GM12878 (cell line): ENCODE results near the gene ASGR2. TPM values are rescaled to one million over a fixed set of nuclear protein-coding genes. Genes with fewer than 3 reads are reported as not detected.

Experiments
- ATAC-seq: fragments of 200-7000 bp; cut with Tn5 transposase; 3 replicates; pipeline ENCODE4 v1.9.1; 2020; ENCODE audit warnings: mild to moderate bottlenecking, moderate library complexity
- BruUV-seq: library from RNA; stranded (reverse); fragments of 400-500 nt; replicated peaks from 2 replicates; lab custom pipeline; 2021; lab: Mats Ljungman, UMichigan
- CTCF ChIA-PET: fragments of 300-600 bp; sonication (Branson Sonifier 250); formaldehyde crosslinking; extraction: SDS; loops from one replicate; lab custom pipeline; 2021; ENCODE audit warnings: inconsistent platforms; lab: Yijun Ruan, JAX
- POLR2A ChIA-PET: fragments of 350-600 bp; formaldehyde crosslinking; extraction: SDS; loops from one replicate; lab custom pipeline; 2021; ENCODE audit warnings: inconsistent platforms; lab: Charles Lee
- RAD21 ChIA-PET: fragments of 300-600 bp; sonication (Branson Sonifier 250); formaldehyde crosslinking; loops from one replicate; lab custom pipeline; 2023; ENCODE audit warnings: antibody characterized with exemption; ENCODE audit not compliant: unreplicated experiment; lab: Charles Lee
- SMC1A ChIA-PET: fragments of 300-600 bp; sonication (Branson Sonifier 250); formaldehyde crosslinking; loops from one replicate; lab custom pipeline; 2023; ENCODE audit not compliant: unreplicated experiment, uncharacterized antibody; lab: Charles Lee
- DNase-seq: peaks from one replicate; pipeline ENCODE4 v3.0.0-alpha.2; 2011; ENCODE audit warnings: low read depth, low spot score
- FAIRE-seq: peaks from 3 replicates; lab custom pipeline; 2011; peaks lifted over from hg19 to GRCh38; lab: Jason Lieb, UNC
- H2AFZ ChIP-seq: 2 replicates; pipeline ENCODE4 v1.6.0; 2011; ENCODE audit warnings: low read depth, low read length, control low read depth; ENCODE audit not compliant: control insufficient read depth
- H3K27ac ChIP-seq: 2 replicates; pipeline ENCODE4 v1.5.1; 2011; ENCODE audit warnings: control low read depth; ENCODE audit not compliant: control insufficient read depth, insufficient read depth
- H3K27me3 ChIP-seq, 2 experiments: replicated peaks in 1 of 2; 2 replicates each; pipeline versions ENCODE4 v1.6.0 to v1.6.1; 2011; ENCODE audit warnings: low read length in 1 of 2; ENCODE audit not compliant: control insufficient read depth in 2 of 2, insufficient read depth in 2 of 2
- H3K36me3 ChIP-seq, 2 experiments: 2 replicates each; pipeline ENCODE4 v1.5.1; 2011; ENCODE audit warnings: low read length in 1 of 2; ENCODE audit not compliant: control insufficient read depth in 2 of 2, insufficient read depth in 2 of 2
- H3K4me1 ChIP-seq: 2 replicates; pipeline ENCODE4 v1.6.1; 2011; ENCODE audit warnings: mild to moderate bottlenecking, low read length, moderate library complexity, mixed read lengths; ENCODE audit not compliant: control insufficient read depth, insufficient read depth
- H3K4me2 ChIP-seq: 2 replicates; pipeline ENCODE4 v1.6.0; 2011; ENCODE audit warnings: control low read depth; ENCODE audit not compliant: control insufficient read depth, insufficient read depth
- H3K4me3 ChIP-seq: fragments of 200-600 bp; sonication (generic); 2 replicates; pipeline ENCODE4 v1.5.1; 2016
- H3K79me2 ChIP-seq: 2 replicates; pipeline ENCODE4 v1.6.0; 2011; ENCODE audit warnings: low read length; ENCODE audit not compliant: control insufficient read depth, insufficient read depth
- H3K9ac ChIP-seq: 2 replicates; pipeline ENCODE4 v1.8.0; 2011; ENCODE audit warnings: low read length, control low read depth, mixed read lengths; ENCODE audit not compliant: control insufficient read depth, insufficient read depth
- H3K9me3 ChIP-seq: replicated peaks from 3 replicates; pipeline ENCODE4 v1.5.1; 2011; ENCODE audit warnings: mild to moderate bottlenecking, low read length; ENCODE audit not compliant: control insufficient read depth, insufficient read depth
- H4K20me1 ChIP-seq: 2 replicates; pipeline ENCODE4 v1.6.0; 2011; ENCODE audit not compliant: control insufficient read depth, insufficient read depth
- BRCA1 ChIP-seq: IDR thresholded peaks from 2 replicates; pipeline ENCODE4 v1.6.1; 2011; ENCODE audit warnings: low read depth, low read length, improper control_type of control experiment
- CBX5 ChIP-seq: sonication (generic); IDR thresholded peaks from 2 replicates; pipeline ENCODE4 v1.6.1; 2016; ENCODE audit warnings: low read depth, moderate library complexity, mild to moderate bottlenecking, inconsistent platforms
- CREM ChIP-seq: IDR thresholded peaks from 2 replicates; pipeline ENCODE4 v1.6.1; 2014; ENCODE audit warnings: antibody characterized with exemption, low read depth
- IKZF1 ChIP-seq: fragments of 450-650 bp; conservative IDR thresholded peaks from 2 replicates; pipeline ENCODE4 v1.6.1; 2017; ENCODE audit warnings: antibody characterized with exemption, mild to moderate bottlenecking
- LARP7 ChIP-seq: fragments of 450-650 bp; IDR thresholded peaks from 2 replicates; pipeline ENCODE4 v1.6.1; 2017; ENCODE audit warnings: mild to moderate bottlenecking
- MTA2 ChIP-seq: fragments of 450-650 bp; IDR thresholded peaks from 2 replicates; pipeline ENCODE4 v1.6.1; 2016; ENCODE audit warnings: low read depth, mild to moderate bottlenecking, moderate library complexity
- SMAD5 ChIP-seq: IDR thresholded peaks from 2 replicates; pipeline ENCODE4 v1.6.1; 2016; ENCODE audit warnings: antibody characterized with exemption, low read depth
- SP1 ChIP-seq: IDR thresholded peaks from one replicate; pipeline ENCODE4 v1.6.1; 2011; ENCODE audit warnings: low read depth, low read length
- WRNIP1 ChIP-seq: IDR thresholded peaks from 2 replicates; pipeline ENCODE4 v1.6.1; 2011; ENCODE audit warnings: low read depth, low read length, improper control_type of control experiment, borderline replicate concordance
- WGBS: methylation state at CpG from one replicate; pipeline ENCODE4 v1.1.6; 2016; ENCODE audit warnings: low lambda C conversion rate; ENCODE audit not compliant: insufficient replicate concordance, insufficient coverage; ENCODE audit errors: missing lambda C conversion rate; 5-methylcytosine and 5-hydroxymethylcytosine counted together
- in situ Hi-C: fragments of 300-500 bp; cut with MboI; formaldehyde crosslinking; loops from 9 replicates; pipeline ENCODE4 v1.14.3; 2018; ENCODE audit warnings: mixed read lengths
- intact Hi-C: fragments of 100-400 bp; cut with micrococcal nuclease; formaldehyde crosslinking; loops from one replicate; pipeline ENCODE4 v1.14.2; 2022; ENCODE audit not compliant: unreplicated experiment
- polyA plus RNA-seq, 11 experiments: library from polyadenylated mRNA; depleted of rRNA in 4 of 11; unstranded in 6 of 11; stranded (reverse) in 5 of 11; fragments of >200 nt; fragmentation: Nextera tagmentation in 4 of 11; fragmentation: Illumina TruSeq in 1 of 11; extraction: Ambion mirVana in 4 of 11; extraction: Trizol in 1 of 11; gene quantifications; 1 replicate in 1 of 11; 2 replicates in 10 of 11; pipeline versions ENCODE4 v1.2.1 to v1.2.3, GENCODE V29; 2011 to 2016; ENCODE audit warnings: inconsistent platforms in 2 of 11, missing spikeins in 2 of 11, low read depth in 1 of 11
- total RNA-seq, 4 experiments: library from RNA; depleted of rRNA in 3 of 4; stranded (reverse); fragments of >200 nt in 3 of 4; fragmentation: Illumina TruSeq in 1 of 4; extraction: Trizol in 1 of 4; gene quantifications; 2 replicates each; pipeline versions ENCODE4 v1.2.1 to v1.2.3, GENCODE V29; 2013 to 2021
- TF ChIP-seq, protein P1 (sequence below): fragments of 450-650 bp; IDR thresholded peaks from 2 replicates; pipeline ENCODE4 v1.6.1; 2016; ENCODE audit warnings: mild to moderate bottlenecking
- TF ChIP-seq, protein P2 (sequence below): IDR thresholded peaks from 2 replicates; pipeline ENCODE4 v1.6.1; 2012; ENCODE audit warnings: low read depth, low read length, improper control_type of control experiment

The ASGR2 gene
- total and polyA plus RNA-seq, 10 of the 15 experiments (the other 5 are each of a cell fraction or from before 2014, with no cell fraction given) = not detected

DNA sequence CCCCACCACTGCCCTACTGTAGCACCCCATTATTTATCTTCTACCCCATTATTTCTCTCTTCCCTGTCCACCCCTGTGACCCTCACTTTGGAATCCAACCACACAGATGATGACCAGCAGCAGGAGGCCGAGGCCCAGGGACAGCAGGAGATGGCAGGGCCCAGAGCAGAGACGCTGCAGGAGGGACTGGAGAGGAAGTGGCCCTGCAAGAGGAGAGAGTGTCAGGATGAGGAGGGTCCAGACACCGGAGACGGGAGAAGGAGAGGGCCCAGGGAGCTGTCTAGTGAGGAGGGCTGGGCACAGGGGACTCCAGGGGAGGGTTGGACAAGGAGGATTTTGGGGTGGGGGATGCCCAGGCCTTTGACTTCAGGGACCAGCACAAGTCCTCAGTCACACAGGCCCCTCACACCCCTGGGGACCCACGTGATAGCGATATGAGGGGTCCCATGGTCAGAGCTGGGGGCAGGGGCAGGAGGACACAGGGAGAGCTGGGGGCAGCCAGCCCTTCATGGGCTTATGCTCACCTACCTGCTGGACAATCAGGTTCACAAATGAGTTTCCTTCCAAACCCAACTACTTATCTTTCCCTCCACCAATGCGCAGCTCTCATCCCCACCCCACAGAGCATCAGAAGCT, 36.6 kb downstream of the ASGR2 start:
- no peaks in the 10 kb centered on the region for H3K27me3 ChIP-seq
- no TSS peak for BruUV-seq
- WGBS = 17% methylated on average over 5 of the region's 7 CpGs
- FAIRE-seq = no peak
- H4K20me1 ChIP-seq = no peaks in the 10 kb centered on the region
- H3K79me2 ChIP-seq = no peaks in the 10 kb centered on the region
- CTCF ChIA-PET = interaction anchor here (1.7 kb wide), 1 partner anchor 25 kb away, joined by 5 read pairs; no protein-coding TSS in a partner anchor
- no peak for ATAC-seq
- H3K27ac ChIP-seq = no peak overlapping the region
- no peaks in the 10 kb centered on the region for H3K36me3 ChIP-seq
- no peak overlapping the region for H2AFZ ChIP-seq
- H3K4me2 ChIP-seq = no peak overlapping the region
- H3K9me3 ChIP-seq = no peaks in the 10 kb centered on the region
- RAD21 ChIA-PET = no interaction called here
- POLR2A ChIA-PET = interaction anchor here (0.5 to 0.7 kb wide), 2 partner anchors 10 to 46 kb away, joined by 3 to 4 read pairs; no protein-coding TSS in a partner anchor
- SMC1A ChIA-PET = no interaction called here
- no peaks in the 10 kb centered on the region for H3K4me1 ChIP-seq
- TF ChIP-seq MTA2 = no peak
- no peak for TF ChIP-seq BRCA1
- TF ChIP-seq, protein P1, sequence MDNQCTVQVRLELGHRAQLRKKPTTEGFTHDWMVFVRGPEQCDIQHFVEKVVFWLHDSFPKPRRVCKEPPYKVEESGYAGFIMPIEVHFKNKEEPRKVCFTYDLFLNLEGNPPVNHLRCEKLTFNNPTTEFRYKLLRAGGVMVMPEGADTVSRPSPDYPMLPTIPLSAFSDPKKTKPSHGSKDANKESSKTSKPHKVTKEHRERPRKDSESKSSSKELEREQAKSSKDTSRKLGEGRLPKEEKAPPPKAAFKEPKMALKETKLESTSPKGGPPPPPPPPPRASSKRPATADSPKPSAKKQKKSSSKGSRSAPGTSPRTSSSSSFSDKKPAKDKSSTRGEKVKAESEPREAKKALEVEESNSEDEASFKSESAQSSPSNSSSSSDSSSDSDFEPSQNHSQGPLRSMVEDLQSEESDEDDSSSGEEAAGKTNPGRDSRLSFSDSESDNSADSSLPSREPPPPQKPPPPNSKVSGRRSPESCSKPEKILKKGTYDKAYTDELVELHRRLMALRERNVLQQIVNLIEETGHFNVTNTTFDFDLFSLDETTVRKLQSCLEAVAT = no peak
- no peak for TF ChIP-seq CREM
- no peak for TF ChIP-seq CBX5
- no peak for TF ChIP-seq LARP7
- TF ChIP-seq, protein P2, sequence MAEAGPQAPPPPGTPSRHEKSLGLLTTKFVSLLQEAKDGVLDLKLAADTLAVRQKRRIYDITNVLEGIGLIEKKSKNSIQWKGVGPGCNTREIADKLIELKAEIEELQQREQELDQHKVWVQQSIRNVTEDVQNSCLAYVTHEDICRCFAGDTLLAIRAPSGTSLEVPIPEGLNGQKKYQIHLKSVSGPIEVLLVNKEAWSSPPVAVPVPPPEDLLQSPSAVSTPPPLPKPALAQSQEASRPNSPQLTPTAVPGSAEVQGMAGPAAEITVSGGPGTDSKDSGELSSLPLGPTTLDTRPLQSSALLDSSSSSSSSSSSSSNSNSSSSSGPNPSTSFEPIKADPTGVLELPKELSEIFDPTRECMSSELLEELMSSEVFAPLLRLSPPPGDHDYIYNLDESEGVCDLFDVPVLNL = no peak
- no peak for TF ChIP-seq SMAD5
- no peak for TF ChIP-seq SP1
- TF ChIP-seq WRNIP1 = no peak
- no peak for TF ChIP-seq IKZF1
- TF ChIP-seq, all 136 proteins: peak for 0
- Histone ChIP-seq H3K9ac (no peak overlapping the region), H3K4me3 (no peak overlapping the region)
- in situ Hi-C loops = no loop called here
- DNase-seq = no peak
- intact Hi-C loops = no loop called here
